Right forelimb (tissue), 1 donor: ENCODE measurements around the gene ST8SIA6.
"Not testable (repeated sequence)": the region's sequence is repeated elsewhere in the genome, so short reads cannot be mapped to it uniquely, and the experiment has no call there.

Experiments
- DNase-seq: peaks from one replicate; pipeline ENCODE4 v3.0.0-alpha.2; 2018

ST8SIA6 gene

GRCh38 chr10:17454161-17455014 lies at the start of gene ST8SIA6:
ST8SIA6 (minus strand) TSS chr10:17454595; CDS start chr10:17454255, 340 bp downstream.
- DNase-seq, result peak; percentile 77

GRCh38 chr10:17503795-17504194 lies 49.4 kb upstream of the ST8SIA6 start:
- no peak for DNase-seq

- no peak for DNase-seq
Observed at GRCh38 chr10:17502814-17503213, 48.4 kb upstream of the ST8SIA6 start.

- DNase-seq, result not testable (repeated sequence)
Observed at GRCh38 chr10:17499014-17499413, 44.6 kb upstream of the ST8SIA6 start.

- DNase-seq, result no peak
Observed at GRCh38 chr10:17497446-17498030, 43.1 kb upstream of the ST8SIA6 start.

GRCh38 chr10:17494626-17495260 lies 40.3 kb upstream of the ST8SIA6 start:
- DNase-seq, result no peak

- DNase-seq, result no peak
Observed at GRCh38 chr10:17488848-17489247, 34.5 kb upstream of the ST8SIA6 start.

GRCh38 chr10:17483079-17483478 lies 28.7 kb upstream of the ST8SIA6 start:
- no peak for DNase-seq

- no peak for DNase-seq
Observed at GRCh38 chr10:17479822-17480221, 25.4 kb upstream of the ST8SIA6 start.

- DNase-seq, result no peak
Observed at GRCh38 chr10:17479015-17479615, 24.7 kb upstream of the ST8SIA6 start.

GRCh38 chr10:17476073-17476472 lies 21.7 kb upstream of the ST8SIA6 start:
- no peak for DNase-seq

GRCh38 chr10:17475661-17476060 lies 21.3 kb upstream of the ST8SIA6 start:
- no peak for DNase-seq

GRCh38 chr10:17474595-17475323 lies 20.4 kb upstream of the ST8SIA6 start:
- no peak for DNase-seq

GRCh38 chr10:17473228-17473950 lies 19.0 kb upstream of the ST8SIA6 start:
- no peak for DNase-seq

- DNase-seq, result no peak
Observed at GRCh38 chr10:17472481-17473227, 18.3 kb upstream of the ST8SIA6 start.

- no peak for DNase-seq
Observed at GRCh38 chr10:17470246-17470645, 15.9 kb upstream of the ST8SIA6 start.

GRCh38 chr10:17465328-17466125 lies 11.1 kb upstream of the ST8SIA6 start:
- no peak for DNase-seq

GRCh38 chr10:17464545-17464944 lies 10.2 kb upstream of the ST8SIA6 start:
- no peak for DNase-seq

- DNase-seq, result no peak
Observed at GRCh38 chr10:17460756-17461155, 6.4 kb upstream of the ST8SIA6 start.

- DNase-seq, result no peak
Observed at GRCh38 chr10:17457083-17457482, 2.7 kb upstream of the ST8SIA6 start.
